ENCODE data around the gene LEFTY1. TPM values are rescaled to one million over a fixed set of nuclear protein-coding genes. Genes with fewer than 3 reads are reported as not detected.
A peak's percentile ranks its signal among the peaks of the same experiment; 100 is the strongest.

Gene LEFTY1
- total and polyA plus RNA-seq, 2 experiments from 2014 or later = 3.9 to 5.8 TPM

DNA sequence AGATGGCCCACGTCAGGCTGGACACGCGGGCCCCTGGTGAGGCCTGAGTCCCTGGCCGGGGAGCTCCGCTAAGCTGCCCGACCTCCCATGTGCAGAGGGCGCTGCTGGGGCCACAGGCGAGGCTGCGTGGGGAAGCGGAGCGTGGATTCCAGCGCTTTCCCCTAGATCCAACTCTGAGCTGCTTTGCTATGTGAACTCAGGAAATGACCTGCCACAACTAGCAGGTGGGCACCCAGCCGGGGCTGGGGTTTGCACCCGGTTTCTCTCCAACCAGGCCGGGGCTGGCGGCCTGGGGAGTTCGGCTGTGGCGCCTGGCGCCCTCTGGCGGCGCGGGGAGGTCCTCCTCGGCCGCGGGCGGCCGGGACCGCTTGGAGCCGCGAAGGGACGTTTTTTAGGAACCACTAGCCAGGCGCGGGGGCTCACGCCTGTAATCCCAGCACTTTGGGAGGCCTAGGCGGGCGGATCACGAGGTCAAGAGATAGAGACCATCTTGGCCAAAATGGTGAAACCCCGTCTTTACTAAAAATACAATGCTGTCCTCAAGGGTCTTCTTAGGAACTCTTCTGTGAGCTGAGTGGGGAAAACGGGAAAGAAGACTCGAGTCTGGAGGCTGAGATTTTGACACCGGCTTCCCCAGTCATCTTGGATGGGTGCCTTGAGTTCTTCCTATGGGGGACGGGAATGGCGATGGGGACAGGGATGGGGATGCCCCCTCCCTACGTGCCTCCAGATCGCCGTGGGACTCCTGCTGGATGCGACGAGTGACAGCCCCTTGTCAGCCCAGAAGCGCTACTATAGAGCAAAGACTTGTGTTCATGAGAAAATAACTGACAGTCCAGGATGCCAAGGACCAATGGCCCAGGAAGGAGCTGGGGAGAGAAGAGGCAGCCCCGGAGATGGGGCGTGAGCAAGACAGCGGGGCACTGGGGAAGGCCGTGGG, 22.5 kb upstream of the LEFTY1 start:
- peak overlapping the region; percentile 69 for H3K4me2 ChIP-seq
- H3K4me1 ChIP-seq (ENCODE audit: insufficient read depth) = peaks cover 15% of the 10 kb centered on the region
- H3K27ac ChIP-seq = no peak overlapping the region
- H3K27me3 ChIP-seq = no peaks in the 10 kb centered on the region
- no peak overlapping the region for H3K4me3 ChIP-seq
- no peaks in the 10 kb centered on the region for H3K79me2 ChIP-seq
- TF ChIP-seq, protein P1, sequence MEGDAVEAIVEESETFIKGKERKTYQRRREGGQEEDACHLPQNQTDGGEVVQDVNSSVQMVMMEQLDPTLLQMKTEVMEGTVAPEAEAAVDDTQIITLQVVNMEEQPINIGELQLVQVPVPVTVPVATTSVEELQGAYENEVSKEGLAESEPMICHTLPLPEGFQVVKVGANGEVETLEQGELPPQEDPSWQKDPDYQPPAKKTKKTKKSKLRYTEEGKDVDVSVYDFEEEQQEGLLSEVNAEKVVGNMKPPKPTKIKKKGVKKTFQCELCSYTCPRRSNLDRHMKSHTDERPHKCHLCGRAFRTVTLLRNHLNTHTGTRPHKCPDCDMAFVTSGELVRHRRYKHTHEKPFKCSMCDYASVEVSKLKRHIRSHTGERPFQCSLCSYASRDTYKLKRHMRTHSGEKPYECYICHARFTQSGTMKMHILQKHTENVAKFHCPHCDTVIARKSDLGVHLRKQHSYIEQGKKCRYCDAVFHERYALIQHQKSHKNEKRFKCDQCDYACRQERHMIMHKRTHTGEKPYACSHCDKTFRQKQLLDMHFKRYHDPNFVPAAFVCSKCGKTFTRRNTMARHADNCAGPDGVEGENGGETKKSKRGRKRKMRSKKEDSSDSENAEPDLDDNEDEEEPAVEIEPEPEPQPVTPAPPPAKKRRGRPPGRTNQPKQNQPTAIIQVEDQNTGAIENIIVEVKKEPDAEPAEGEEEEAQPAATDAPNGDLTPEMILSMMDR (IDR thresholded peaks at IDR 0.05; ENCODE audit: poor library complexity) = peak; percentile 85
- no peak for TF ChIP-seq EZH2 (IDR thresholded peaks at IDR 0.05; ENCODE audit: borderline replicate concordance)
- no peak for TF ChIP-seq EZH2phosphoT487 (IDR thresholded peaks at IDR 0.05; ENCODE audit: low read depth, severe bottlenecking, unreplicated experiment)
- no peaks in the 10 kb centered on the region for H3K9me2 ChIP-seq (replicated peaks; ENCODE audit: insufficient read depth)
- H4K20me1 ChIP-seq (ENCODE audit: insufficient read depth, poor library complexity, severe bottlenecking) = no peaks in the 10 kb centered on the region
- no peak overlapping the region for H2AFZ ChIP-seq
- no peaks in the 10 kb centered on the region for H3K36me3 ChIP-seq (replicated peaks; ENCODE audit: insufficient read depth, low read depth)
- H3K9me3 ChIP-seq (ENCODE audit: low read depth) = no peaks in the 10 kb centered on the region
- 40% methylated on average over 52 of the region's 53 CpGs for WGBS (ENCODE audit: low lambda C conversion rate, missing lambda C conversion rate)
- DNase-seq (ENCODE audit: low spot score) = peak; percentile 80

- no peak overlapping the region for H3K4me2 ChIP-seq
- no peaks in the 10 kb centered on the region for H3K9me2 ChIP-seq (replicated peaks; ENCODE audit: insufficient read depth)
- H3K27me3 ChIP-seq = no peaks in the 10 kb centered on the region
- H3K36me3 ChIP-seq (replicated peaks; ENCODE audit: insufficient read depth, low read depth) = no peaks in the 10 kb centered on the region
- H3K4me3 ChIP-seq = no peak overlapping the region
- H3K4me1 ChIP-seq (ENCODE audit: insufficient read depth) = peaks cover 6% of the 10 kb centered on the region
- no peaks in the 10 kb centered on the region for H3K9me3 ChIP-seq (ENCODE audit: low read depth)
- 100% methylated on average over 1 of the region's 1 CpG for WGBS (ENCODE audit: low lambda C conversion rate, missing lambda C conversion rate)
- H2AFZ ChIP-seq = no peak overlapping the region
- H3K27ac ChIP-seq = no peak overlapping the region
- H3K79me2 ChIP-seq = no peaks in the 10 kb centered on the region
- DNase-seq (ENCODE audit: low spot score) = no peak
- H4K20me1 ChIP-seq (ENCODE audit: insufficient read depth, poor library complexity, severe bottlenecking) = no peaks in the 10 kb centered on the region
- no peak for TF ChIP-seq EZH2 (IDR thresholded peaks at IDR 0.05; ENCODE audit: borderline replicate concordance)
Measured at GRCh38 chr1:225909477-225909876, 20.5 kb upstream of the LEFTY1 start.

DNA sequence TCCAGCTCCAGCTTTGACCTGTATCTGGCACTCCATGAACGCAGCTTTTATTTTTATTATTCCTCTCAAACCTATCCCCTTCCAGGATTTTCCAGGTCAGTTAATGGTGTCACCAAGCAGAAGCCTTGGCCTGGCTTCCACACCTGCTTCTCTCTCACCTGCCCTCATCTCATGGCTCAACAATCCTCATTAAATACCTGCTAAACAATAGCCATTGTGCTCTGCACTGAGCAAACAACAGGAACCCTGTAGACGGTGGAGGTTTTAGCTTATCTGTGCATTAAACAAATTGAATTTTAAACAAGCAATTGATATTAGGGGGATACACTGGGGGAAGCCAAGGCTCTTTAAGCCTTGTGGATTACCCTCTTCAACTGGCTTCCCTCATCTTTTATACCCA, 19.8 kb upstream of the LEFTY1 start:
- H4K20me1 ChIP-seq (ENCODE audit: insufficient read depth, poor library complexity, severe bottlenecking) = no peaks in the 10 kb centered on the region
- no peak overlapping the region for H3K27ac ChIP-seq
- H3K9me2 ChIP-seq (replicated peaks; ENCODE audit: insufficient read depth) = no peaks in the 10 kb centered on the region
- H3K4me2 ChIP-seq = no peak overlapping the region
- no peak overlapping the region for H3K4me3 ChIP-seq
- TF ChIP-seq EZH2 (IDR thresholded peaks at IDR 0.05; ENCODE audit: borderline replicate concordance) (no peak), EZH2phosphoT487 (IDR thresholded peaks at IDR 0.05; ENCODE audit: low read depth, severe bottlenecking, unreplicated experiment) (no peak)
- TF ChIP-seq, protein P1 (IDR thresholded peaks at IDR 0.05; ENCODE audit: poor library complexity) = no peak
- no peak overlapping the region for H2AFZ ChIP-seq
- H3K9me3 ChIP-seq (ENCODE audit: low read depth) = no peaks in the 10 kb centered on the region
- no peaks in the 10 kb centered on the region for H3K27me3 ChIP-seq
- WGBS (ENCODE audit: low lambda C conversion rate, missing lambda C conversion rate) = 50% methylated on average over 2 of the region's 2 CpGs
- H3K79me2 ChIP-seq = no peaks in the 10 kb centered on the region
- DNase-seq (ENCODE audit: low spot score) = no peak
- H3K36me3 ChIP-seq (replicated peaks; ENCODE audit: insufficient read depth, low read depth) = no peaks in the 10 kb centered on the region
- peaks cover 6% of the 10 kb centered on the region for H3K4me1 ChIP-seq (ENCODE audit: insufficient read depth)

- Histone ChIP-seq H3K4me2 (no peak overlapping the region), H3K27ac (no peak overlapping the region), H3K36me3 (replicated peaks; ENCODE audit: insufficient read depth, low read depth) (no peaks in the 10 kb centered on the region), H3K9me3 (ENCODE audit: low read depth) (no peaks in the 10 kb centered on the region), H3K9me2 (replicated peaks; ENCODE audit: insufficient read depth) (no peaks in the 10 kb centered on the region), H3K79me2 (no peaks in the 10 kb centered on the region), H4K20me1 (ENCODE audit: insufficient read depth, poor library complexity, severe bottlenecking) (no peaks in the 10 kb centered on the region), H3K4me1 (ENCODE audit: insufficient read depth) (peaks cover 6% of the 10 kb centered on the region), H3K27me3 (no peaks in the 10 kb centered on the region), H2AFZ (no peak overlapping the region), H3K4me3 (no peak overlapping the region)
- TF ChIP-seq EZH2phosphoT487 (IDR thresholded peaks at IDR 0.05; ENCODE audit: low read depth, severe bottlenecking, unreplicated experiment) (no peak), EZH2 (IDR thresholded peaks at IDR 0.05; ENCODE audit: borderline replicate concordance) (no peak)
- TF ChIP-seq, protein P1 (IDR thresholded peaks at IDR 0.05; ENCODE audit: poor library complexity) = no peak
- no peak for DNase-seq (ENCODE audit: low spot score)
- WGBS (ENCODE audit: low lambda C conversion rate, missing lambda C conversion rate) = 92% methylated on average over 5 of the region's 5 CpGs
Measured at GRCh38 chr1:225908013-225908640, 19.2 kb upstream of the LEFTY1 start.

All from hepatocyte (in vitro differentiated cells).